ENCODE measurements around the gene ATP5MC2.

- TF ChIP-seq POLR2A (IDR thresholded peaks at IDR 0.05) = no peak
- TF ChIP-seq CTCF (IDR thresholded peaks at IDR 0.05 in 4 of 5, conservative IDR thresholded peaks at IDR 0.05 in 1 of 5) = no peak
Observed at GRCh38 chr12:53700567-53700966, 24.7 kb upstream of the ATP5MC2 start.

Measured in gastrocnemius medialis (tissue), 4 donors.